K562 (cell line): ENCODE results near the gene SETDB2.

Experiments used
- KAT8 ChIP-seq: fragments of 450-650 bp; IDR thresholded peaks from 2 replicates; pipeline ENCODE4 v1.6.1; 2016; ENCODE audit warnings: low read depth, mild to moderate bottlenecking
- L3MBTL2 ChIP-seq: fragments of 450-650 bp; IDR thresholded peaks from 2 replicates; pipeline ENCODE4 v1.6.1; 2016; ENCODE audit warnings: mild to moderate bottlenecking, moderate library complexity
- ZNF444 ChIP-seq: fragments of 250-450 bp; sonication (Bioruptor Pico); IDR thresholded peaks from 2 replicates; pipeline ENCODE4 v1.4.0; 2020; ENCODE audit warnings: mild to moderate bottlenecking, moderate library complexity

DNA sequence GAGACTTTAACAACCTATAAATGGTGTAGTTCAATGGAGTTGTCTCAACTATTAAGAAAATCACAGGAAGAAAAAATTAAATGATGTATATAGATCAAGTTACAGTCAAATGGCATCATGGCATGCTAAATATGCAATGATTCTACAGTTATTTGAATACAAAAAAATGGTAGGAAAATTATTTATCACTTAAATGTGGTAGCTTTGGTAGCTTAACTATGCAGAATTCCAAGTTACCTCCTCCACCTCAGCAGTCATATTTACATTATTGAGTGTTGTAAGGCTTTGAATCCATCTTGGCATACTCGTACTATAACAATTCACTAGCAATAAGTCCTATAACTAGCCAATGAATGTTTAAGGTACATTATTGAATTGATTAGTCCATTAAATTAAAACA is 37.0 kb upstream of the SETDB2 start:
- TF ChIP-seq ZNF444 (CRISPR knock-in tag) (no peak), KAT8 (no peak), L3MBTL2 (no peak)
